HG03066 (cell line): ENCODE results near the gene KCNAB2.

ENCODE experiments used
- ATAC-seq: cut with Tn5 transposase; IDR thresholded peaks from one replicate; pipeline ENCODE4 v1.9.1; 2021; ENCODE audit warnings: low read depth; ENCODE audit not compliant: unreplicated experiment

KCNAB2 gene

DNA sequence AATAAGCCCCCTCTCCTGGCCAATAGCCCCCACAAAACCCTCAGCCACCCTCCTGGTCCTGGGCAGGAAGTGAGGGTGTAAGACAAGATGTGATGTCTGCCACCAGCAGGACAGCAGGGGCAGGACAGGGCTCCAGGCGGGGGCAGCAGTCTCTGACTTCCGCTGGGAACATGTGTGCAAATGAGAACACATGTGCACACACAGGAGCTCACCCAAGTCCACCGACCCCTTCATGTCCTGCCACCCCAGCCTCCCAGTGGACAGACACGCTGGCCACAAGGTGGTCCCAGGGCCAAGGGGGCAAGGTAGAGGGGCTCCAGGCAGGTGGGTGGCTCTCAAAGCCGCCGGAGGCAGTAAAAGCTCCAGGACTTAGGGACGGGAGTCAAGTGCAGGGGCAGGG lies 60.1 kb downstream of the KCNAB2 start:
- no peak for ATAC-seq

DNA sequence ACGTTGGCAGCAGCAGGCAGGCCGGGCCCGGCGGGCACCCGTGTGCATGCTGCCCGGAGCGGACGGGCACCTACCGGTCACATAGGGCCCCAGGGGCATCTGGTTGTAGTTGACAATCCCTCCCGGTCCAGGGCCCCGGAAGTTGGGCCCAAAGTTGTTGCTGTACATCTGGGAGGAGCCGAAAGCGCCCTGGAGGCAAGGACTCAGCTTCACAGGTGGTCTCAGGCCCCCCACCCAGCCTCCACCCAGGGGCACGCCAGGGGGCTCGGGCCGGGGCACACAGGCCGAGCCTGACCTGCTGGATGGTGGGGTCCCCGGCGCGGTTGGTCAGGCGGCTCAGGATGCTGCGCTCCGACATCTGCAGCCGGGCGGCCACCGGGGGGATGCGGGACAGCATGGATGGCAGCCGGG lies 60.6 kb downstream of the KCNAB2 start:
- no peak for ATAC-seq

DNA sequence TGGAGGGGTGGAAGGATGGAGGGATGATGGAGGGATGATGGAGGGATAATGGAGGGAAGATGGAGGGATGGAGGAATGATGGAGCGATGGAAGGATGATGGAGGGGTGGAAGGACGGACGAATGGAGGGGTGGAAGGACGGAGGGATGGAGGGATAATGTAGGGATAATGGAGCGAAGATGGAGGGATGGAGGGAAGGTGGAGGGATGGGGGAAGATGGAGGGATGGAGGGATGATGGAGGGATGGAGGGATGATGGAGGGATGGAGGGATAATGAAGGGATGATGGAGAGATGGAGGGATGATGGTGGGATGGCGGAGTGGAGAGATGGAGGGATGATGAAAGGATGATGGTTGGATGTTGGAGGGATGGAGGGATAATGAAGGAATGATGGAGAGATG lies 61.3 kb downstream of the KCNAB2 start:
- no peak for ATAC-seq

DNA sequence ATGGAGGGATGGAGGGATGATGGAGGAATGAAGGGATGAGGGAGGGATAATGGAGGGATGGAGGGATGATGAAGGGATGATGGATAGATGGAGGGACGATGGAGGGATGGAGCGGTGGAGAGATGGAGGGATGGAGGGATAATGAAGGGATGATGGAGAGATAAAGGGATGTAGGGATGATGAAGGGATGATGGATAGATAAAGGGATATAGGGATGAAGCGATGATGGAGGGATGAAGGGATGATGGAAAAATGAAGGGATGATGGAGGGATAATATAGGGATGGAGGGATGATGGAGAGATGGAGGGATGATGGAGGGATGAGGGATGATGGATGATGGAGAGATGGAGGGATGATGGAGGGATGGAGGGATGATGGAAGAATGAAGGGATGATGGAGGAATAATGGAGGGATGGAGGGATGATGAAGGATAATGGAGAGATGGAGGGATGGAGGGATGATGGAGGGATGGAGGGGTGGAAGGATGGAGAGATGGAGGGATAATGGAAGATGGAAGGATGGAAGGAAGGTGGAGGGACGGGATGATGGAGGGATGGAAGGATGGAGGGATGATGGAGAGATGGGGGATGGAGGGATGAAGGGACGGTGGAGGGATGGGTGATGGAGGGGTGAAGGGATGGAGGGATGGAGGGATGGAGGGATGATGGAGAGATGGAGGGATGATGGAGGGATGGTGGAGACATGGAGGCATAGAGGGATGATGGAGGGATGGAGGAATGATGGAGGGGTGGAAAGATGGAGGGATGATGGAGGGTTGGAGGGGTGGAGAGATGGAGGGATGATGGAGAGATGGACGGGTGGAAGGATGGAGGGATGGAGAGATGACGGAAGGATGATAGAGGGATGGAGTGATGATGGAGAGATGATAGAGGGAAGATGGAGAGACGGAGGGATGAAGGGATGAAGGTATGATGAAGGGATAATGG lies 62.0 kb downstream of the KCNAB2 start:
- no peak for ATAC-seq

DNA sequence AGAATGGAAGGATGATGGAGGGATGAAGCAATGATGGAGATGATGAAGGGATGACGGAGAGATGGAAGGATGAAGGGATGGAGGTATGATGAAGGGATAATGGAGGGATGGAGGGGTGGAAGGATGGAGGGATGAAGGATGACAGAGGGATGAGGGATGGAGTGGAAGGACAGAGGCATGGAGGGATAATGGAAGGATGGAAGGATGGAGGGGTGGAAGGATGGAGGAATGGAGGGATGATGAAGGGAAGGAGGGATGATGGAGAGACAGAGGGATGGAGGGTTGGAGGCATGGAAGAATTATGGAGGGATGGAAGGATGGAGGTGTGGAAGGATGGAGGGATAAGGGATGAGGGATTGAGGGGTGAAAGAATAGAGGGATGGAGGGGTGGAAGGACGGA lies 62.8 kb downstream of the KCNAB2 start:
- no peak for ATAC-seq

DNA sequence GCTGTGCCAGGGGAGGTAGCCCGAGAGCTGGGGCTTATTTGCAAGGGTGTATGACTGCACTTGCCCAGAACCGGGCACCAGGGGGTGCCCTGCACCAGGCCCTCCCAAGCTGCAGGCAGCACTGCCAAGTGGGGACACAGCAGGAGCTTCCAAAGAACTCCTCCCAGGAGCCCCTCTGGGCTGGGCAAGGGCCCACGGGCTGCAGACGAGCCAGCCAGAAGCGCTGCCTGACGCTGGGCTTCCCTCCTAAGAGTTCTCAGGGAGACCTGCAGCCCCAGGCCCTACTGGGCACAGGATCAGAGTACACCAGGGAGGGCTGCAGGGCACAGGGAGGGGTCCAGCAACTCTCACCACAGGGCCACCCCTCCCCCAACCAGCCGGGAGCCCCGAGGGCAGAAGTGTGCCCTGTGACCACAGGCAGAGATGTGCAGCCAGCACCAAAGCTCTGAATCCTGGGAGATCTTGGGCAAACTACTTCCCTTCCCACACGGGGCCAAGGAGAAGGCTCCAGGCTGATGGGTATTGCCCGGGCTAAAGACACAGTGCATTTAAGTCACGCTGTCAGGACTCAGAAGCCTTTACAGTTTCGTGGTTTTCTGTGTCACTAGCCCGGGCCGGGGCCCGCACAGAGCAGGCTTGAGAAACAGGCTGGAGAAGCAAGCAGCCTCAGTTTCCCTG lies 63.4 kb downstream of the KCNAB2 start:
- no peak for ATAC-seq

DNA sequence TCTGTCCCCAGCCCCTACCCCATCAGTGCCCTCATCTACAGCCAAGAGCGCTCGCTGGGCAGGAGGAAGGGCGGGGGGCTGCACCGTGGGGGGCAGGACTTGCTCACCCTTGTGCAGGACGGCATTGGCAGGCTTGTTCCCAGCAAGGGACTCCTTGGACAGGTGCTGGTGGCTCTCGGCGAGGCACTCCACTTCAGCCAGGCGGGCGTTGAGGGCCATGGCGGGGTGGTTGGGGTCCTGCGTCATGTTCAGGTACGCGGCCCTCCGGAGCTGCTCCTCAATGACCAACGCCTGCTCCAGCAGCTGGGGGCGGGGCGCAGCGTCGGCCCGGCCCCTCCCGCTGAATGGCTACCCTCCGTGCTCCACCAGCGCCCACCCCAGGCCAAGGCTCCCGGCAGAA lies 64.0 kb downstream of the KCNAB2 start:
- no peak for ATAC-seq

DNA sequence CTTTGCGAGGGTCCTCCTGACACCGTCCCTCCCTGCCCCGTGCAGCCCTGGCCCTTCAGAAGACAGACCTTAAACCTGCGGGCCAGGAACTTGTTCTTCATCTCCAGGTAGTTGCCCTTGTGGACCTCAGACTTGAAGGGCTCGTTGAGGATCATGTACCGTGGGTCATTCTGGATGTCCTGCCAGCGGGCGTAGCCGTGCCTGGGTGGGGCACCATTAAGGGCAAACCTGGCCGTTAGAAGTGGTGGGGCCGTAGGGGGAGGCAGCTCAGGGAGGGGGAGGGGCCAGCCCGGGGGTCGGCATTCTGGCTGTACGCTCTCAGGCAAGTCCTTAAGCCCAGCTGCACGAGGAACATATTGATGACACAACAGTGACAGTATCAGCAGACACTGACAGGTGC lies 64.6 kb downstream of the KCNAB2 start:
- no peak for ATAC-seq

DNA sequence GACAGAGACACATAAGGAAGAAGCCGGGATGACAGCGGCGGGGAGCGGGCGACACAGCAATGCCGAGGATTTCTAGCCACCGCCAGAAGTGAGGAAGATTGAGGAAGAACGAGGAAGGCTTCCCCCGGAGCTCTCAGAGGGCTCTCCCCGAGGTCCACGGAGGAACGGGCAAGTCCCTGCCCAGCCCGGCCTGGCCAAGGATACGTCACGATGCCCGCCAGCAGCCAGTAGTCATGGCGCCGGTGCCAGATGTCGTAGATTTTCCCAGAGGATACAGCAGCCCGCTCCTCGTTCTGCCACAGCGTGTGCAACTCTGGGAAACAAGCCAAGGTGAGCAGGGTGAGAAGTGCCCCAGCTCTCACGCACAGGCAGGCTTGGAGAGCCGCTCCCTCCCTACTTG lies 65.9 kb downstream of the KCNAB2 start:
- no peak for ATAC-seq

DNA sequence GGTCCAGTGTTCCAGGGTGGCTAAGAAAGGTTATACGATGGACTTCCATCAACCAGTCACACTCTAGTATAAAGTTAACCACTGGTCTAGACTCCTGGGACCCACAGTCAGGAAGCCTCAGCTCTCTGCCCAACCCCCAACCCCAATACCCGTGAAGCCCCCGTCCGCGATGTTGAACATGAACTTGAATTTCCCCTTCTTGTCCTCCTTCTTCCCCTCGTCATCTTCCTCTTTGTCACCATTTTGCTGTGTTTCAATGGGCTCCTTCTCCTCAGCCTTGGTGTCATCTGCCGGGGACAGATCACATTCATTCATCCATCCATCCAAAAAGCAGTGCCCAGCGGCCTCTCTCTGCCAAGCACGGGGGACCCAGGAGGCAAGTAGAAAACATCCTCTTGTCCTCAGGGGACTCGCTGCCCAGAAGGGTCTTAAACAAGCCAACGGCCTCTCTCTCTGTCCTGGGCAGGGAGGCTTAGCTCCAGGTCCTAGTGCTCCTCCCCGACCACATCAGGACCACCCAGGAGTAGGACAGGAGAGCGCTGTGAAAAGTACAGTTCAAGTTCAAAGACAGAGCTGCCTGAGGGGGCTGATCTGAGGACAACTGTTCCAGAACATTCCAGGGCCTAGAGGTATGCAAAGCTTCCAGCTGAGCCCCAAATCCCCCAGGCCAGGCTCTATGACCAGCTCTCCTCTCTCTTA lies 66.5 kb downstream of the KCNAB2 start:
- no peak for ATAC-seq

DNA sequence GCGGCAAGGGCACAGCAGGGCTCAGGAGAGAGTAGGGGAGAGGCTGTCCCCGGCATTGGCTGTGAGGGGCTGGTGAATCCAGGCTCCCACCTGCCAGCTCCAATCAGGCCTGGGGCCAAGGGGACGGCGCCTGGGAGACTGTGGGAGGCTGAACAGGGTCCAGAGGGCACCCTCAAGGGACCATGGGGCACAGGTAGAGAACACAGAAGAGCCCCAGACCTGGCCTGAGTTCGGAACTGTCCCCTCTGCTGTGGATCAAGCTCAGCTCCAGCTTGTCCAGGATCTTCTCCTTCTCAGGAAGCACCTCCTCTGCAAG lies 67.0 kb downstream of the KCNAB2 start:
- no peak for ATAC-seq

DNA sequence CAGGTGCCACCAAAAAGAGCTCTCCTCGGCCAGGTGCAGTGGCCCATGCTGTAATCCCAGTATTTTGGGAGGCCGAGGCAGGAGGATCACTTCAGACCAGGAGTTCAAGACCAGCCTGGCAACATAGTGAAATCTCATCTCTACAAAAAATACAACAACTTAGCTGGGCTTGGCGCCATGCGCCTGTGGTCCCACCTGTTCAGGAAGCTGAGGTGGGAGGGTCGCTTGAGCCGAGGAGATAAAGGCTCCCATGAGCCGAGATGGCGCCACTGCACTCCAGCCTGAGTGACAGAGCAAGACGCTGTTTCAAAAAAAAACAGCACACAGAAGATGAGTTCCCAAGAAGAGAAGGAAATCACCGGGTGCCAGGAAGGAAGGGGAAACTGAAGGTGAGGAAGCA lies 67.4 kb downstream of the KCNAB2 start:
- no peak for ATAC-seq

DNA sequence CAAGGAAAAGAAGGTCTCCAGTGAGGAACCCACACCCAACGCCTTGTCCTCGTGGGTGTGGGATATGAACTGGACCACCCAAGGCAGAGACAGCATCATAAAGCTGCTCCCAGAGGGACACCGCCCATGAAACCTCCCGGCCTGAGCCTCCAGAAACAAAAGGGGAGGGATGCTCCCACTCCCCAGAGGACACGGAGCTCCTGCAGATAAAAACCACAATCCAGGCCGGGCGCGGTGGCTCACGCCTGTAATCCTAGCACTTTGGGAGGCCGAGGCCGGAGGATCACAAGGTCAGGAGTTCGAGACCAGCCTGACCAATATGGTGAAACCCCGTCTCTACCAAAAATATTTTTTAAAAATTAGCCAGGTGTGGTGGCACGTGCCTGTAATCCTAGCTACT lies 68.1 kb downstream of the KCNAB2 start:
- no peak for ATAC-seq

DNA sequence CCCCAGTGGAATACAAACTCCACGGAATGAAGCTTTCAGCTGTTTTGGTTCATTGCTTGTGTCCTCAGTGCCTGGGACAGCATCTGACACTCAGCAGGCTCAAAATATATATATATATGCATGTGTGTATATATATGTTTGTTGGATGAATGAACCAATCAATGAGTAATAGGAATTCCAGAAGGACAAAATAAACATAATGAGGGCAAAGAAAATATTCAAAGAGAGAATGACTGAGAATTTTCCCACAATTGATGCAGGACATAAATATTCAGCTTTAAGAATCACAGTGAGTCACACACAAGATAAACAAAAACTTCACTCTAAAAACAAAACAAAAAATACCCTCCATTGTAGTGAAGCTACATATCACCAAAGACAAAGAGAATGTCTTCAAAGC lies 70.4 kb downstream of the KCNAB2 start:
- ATAC-seq: no peak

DNA sequence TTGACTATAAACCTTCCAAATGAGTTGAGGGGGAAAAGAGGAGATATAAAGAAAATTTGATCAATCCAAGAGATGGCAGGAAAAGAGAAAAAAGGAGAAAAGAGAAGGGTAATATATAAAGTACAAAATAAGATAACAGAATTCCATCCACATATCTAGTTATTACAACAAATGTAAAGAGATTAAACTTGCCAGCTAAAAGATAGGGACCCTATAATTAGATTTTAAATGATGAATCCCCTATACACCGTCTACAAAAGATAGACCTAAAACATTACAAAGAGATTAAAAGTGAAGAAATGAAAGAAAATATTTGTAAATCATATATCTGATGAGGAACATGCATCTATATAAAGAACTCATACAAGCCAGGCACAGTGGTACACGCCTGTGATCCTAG lies 71.4 kb downstream of the KCNAB2 start:
- no peak for ATAC-seq

DNA sequence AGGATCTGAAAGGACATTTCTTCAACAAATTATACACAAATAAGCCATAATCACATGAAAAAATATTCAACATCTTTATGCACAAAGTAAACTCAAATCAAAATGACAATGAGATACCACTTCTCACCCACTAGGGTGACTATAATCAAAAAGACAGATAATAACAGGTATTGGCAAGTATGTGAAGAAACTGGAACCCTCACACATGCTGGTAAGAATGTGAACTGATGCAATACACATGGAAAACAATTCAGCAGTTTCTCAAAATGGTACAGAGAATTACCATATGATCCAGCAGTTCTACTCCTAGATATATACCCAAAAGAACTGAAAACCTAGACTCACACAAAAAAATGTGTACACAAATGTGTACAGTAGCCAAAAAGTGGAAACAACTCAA lies 71.9 kb downstream of the KCNAB2 start:
- no peak for ATAC-seq

DNA sequence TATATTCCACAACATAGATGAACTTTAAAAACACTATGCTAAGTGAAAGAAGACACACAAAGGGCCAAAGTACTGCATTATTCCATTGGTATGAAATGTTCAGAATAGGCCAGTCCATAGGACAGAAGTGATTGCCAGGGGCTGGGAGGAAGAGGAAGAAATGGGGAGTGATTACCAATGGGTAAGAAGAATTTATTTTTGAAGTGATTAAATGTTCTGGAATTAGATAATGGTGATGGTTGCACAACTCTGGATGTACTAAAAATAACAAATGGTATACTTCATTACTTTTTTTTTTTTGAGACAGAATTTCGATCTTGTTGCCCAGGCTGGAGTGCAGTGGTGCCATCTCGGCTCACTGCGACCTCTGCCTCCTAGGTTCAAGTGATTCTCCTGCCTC lies 72.7 kb downstream of the KCNAB2 start:
- ATAC-seq: no peak

DNA sequence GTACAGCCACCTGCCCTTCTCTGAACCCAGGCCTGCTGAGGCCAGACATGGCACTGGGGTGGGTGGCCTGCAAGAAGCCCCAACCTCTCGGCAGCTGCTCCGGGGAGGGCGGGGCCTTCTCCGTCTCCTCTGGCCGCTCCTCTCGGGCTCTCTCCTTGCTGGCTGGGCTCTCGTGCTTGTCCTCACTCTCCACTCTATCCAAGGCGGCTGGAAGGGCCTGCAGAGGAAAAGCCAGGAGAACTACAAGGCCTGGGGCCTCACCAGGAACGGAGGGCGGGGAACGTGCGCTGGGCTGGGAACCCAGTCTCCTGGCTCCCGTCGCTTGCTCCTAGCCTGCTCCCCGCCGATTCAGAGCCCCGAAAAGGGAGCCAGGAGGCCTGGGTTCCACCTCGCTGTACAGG lies 75.3 kb downstream of the KCNAB2 start:
- ATAC-seq: no peak

DNA sequence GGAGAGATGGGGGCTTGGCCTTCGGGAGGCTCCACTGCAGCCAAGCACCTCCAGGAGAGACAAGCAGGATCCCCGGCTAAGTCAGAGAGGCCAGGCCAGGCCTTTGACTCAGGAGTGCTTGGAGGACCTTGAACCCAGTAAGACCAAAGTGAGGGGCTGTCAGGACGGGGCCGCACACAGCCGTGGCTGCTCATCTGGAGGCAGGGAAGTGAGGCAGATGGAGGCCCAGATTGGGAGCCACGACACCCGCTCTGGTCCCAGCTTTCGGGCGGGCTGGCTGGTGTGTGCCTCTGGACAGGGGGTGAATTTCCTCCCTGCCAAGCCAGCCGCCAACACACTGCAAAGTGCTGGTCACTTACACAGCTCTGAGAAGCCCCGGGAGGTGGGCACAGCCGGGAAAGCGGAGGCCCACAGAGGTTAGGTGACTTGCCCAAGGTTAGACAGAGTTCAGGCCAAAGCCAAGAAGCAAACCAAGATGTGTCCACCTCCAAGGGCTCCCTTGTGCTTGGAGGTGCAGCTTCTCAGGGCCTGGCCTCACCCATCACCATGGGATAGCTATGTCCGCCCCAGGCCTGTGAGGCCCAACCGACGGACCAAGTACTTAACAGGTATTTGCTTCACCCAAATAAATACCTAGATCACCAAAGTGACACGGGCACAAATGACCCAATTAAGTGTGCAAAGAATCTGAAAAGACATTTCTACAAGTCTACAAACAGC lies 76.1 kb downstream of the KCNAB2 start:
- ATAC-seq: no peak

DNA sequence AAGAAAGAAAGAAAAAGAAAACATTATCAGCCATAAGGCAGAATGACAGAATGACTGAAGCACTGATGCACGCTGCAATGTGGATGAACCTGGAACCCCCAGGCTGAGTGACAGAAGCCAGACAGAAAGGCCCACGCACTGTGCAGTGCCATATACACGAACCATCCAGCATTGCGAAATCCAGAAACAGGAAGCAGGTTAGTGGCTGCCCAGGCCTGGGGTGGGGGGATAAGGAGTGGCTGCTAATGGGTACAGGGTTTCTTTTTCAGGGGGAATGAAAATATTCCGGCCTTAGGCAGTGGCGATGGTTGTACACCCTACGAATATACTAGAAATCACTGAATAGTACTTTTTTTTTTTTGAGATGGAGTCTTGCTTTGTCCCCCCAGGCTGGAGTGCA lies 77.4 kb downstream of the KCNAB2 start:
- no peak for ATAC-seq

DNA sequence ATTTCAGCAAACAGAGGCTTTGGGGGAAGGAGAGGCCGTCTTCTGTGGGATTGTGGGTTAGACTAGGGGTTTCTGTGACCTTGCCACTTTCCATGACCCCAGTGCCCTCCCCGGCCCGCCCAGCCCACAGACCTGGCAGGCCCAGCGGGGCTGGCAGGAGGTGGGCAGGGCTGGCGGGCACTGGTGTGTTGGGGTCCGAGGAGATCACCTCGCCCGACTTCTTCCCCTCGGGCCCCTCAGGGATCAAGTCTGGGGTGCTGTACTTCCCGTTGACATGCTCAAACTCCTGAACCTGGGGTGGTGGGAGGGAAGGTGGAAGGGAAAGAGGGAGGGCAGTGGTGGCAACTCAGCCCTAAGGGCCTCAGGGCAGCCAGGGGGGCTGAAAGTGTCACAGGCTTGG lies 78.1 kb downstream of the KCNAB2 start:
- no peak for ATAC-seq
